Embryonic facial prominence (tissue), 1 donor: ENCODE data around the gene HAS3.
"Not testable (repeated sequence)": the region's sequence is repeated elsewhere in the genome, so short reads cannot be mapped to it uniquely, and the experiment has no call there.

Source experiments
- DNase-seq: peaks from one replicate; pipeline ENCODE4 v3.0.0-alpha.2; 2016; ENCODE audit errors: extremely low spot score

The HAS3 gene

GRCh38 chr16:69149621-69150020 is 44.2 kb downstream of the HAS3 start:
- DNase-seq: not testable (repeated sequence)

DNA sequence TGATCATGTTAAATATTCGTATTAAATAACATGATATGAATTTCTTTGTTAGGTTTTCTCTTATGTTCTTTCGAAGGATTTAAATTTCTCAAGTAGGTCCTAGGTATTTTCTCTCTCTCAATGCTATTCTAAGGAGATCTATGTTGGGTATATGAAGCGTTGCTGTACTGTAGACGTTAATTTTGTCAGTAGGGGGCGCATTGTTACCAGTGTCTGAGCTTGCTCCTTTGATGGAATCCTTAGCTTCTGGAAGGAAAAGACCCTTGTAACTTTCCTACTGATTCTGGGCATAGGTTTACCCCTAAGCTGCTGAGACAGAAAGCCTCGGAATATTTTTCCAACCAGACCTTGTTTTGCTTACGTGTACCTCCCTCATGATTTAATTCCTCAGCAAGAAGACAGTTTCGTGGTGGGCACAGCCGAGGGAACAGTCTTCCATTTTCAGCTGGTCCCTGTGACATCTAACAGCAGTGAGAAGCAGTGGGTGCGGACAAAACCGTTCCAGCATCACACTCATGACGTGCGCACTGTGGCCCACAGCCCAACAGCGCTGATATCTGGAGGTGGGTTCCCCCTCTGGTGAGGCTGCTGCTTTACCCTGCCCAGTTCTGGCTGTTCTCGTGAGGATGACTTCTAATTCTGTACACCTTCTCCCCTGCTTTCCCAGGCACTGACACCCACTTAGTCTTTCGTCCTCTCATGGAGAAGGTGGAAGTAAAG is 44.9 kb downstream of the HAS3 start:
- peak; percentile 67 for DNase-seq

DNA sequence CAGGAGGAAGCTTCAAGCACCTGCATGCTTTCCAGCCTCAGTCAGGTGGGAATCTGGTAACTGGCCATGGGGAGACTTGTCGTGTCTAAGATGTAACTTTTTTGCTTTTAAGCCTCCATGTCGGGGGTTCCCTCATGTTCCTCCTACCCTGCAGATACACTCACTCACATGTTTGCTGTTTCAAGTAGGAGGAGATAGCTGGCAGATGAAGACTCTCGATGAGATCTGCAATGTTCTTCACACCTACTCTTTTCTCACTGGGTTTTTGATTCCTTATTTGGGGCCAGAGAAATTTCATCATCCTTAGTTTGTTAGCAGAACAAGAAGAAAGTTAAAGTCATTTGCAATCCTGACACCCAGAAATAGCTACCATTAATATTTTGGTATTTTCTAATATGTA is 51.7 kb downstream of the HAS3 start:
- no peak for DNase-seq

GRCh38 chr16:69160192-69160591 is 54.7 kb downstream of the HAS3 start:
- no peak for DNase-seq

- DNase-seq: no peak
Observed at GRCh38 chr16:69165584-69165983, 60.1 kb downstream of the HAS3 start.

GRCh38 chr16:69166221-69166833 is 60.9 kb downstream of the HAS3 start:
- no peak for DNase-seq

GRCh38 chr16:69166946-69167930 is 61.8 kb downstream of the HAS3 start:
- DNase-seq: no peak
